Hematopoietic multipotent progenitor cell treated with erythropoietin and hydrocortisone succinate and interleukin-3 and kit ligand, for 6 days (in vitro differentiated cells): Measurements from ENCODE around the gene HOXB7.
A peak's percentile ranks its signal among the peaks of the same experiment; 100 is the strongest.

Experiments
- DNase-seq: peaks from one replicate; pipeline ENCODE4 v3.0.0-alpha.2; 2015

Gene HOXB7

GRCh38 chr17:48610282-48611211 is at the start of gene HOXB7:
Gene HOXB7 (minus strand): TSS chr17:48611017. CDS start chr17:48610918, 99 bp downstream.
- DNase-seq, result peak; percentile 62

- DNase-seq, result no peak
Measured at GRCh38 chr17:48655913-48656312, 45.1 kb upstream of the HOXB7 start.

GRCh38 chr17:48649741-48650140 is 38.9 kb upstream of the HOXB7 start:
- no peak for DNase-seq

- DNase-seq, result no peak
Measured at GRCh38 chr17:48647963-48648245, 37.1 kb upstream of the HOXB7 start.

- no peak for DNase-seq
Measured at GRCh38 chr17:48647103-48647962, 36.5 kb upstream of the HOXB7 start.

GRCh38 chr17:48646183-48647102 is 35.6 kb upstream of the HOXB7 start:
- DNase-seq, result no peak

GRCh38 chr17:48645639-48646182 is 34.9 kb upstream of the HOXB7 start:
- no peak for DNase-seq

GRCh38 chr17:48644910-48645557 is 34.2 kb upstream of the HOXB7 start:
- no peak for DNase-seq

GRCh38 chr17:48644159-48644558 is 33.3 kb upstream of the HOXB7 start:
- no peak for DNase-seq

- DNase-seq, result no peak
Measured at GRCh38 chr17:48643697-48644012, 32.8 kb upstream of the HOXB7 start.

GRCh38 chr17:48642843-48643696 is 32.3 kb upstream of the HOXB7 start:
- no peak for DNase-seq

- no peak for DNase-seq
Measured at GRCh38 chr17:48642059-48642842, 31.4 kb upstream of the HOXB7 start.

- DNase-seq, result no peak
Measured at GRCh38 chr17:48641541-48642058, 30.8 kb upstream of the HOXB7 start.

GRCh38 chr17:48640858-48641180 is 30.0 kb upstream of the HOXB7 start:
- no peak for DNase-seq

GRCh38 chr17:48639982-48640857 is 29.4 kb upstream of the HOXB7 start:
- DNase-seq, result no peak

GRCh38 chr17:48639136-48639535 is 28.3 kb upstream of the HOXB7 start:
- DNase-seq, result no peak

- DNase-seq, result no peak
Measured at GRCh38 chr17:48637323-48638260, 26.8 kb upstream of the HOXB7 start.
